Astrocyte of the cerebellum (primary cell): ENCODE data around the gene RELN.
"Not testable (repeated sequence)": the region's sequence is repeated elsewhere in the genome, so short reads cannot be mapped to it uniquely, and the experiment has no call there.

Experiments
- DNase-seq: peaks from one replicate; pipeline ENCODE4 v3.0.0-alpha.2; 2011; ENCODE audit warnings: low read depth
- H3K4me3 ChIP-seq: 2 replicates; pipeline ENCODE4 v1.5.1; 2011; ENCODE audit warnings: mild to moderate bottlenecking, low read depth, low read length, moderate library complexity
- in situ Hi-C: cut with HindIII; loops from 2 replicates; pipeline ENCODE4 v1.10.0; 2017; ENCODE audit warnings: low sequenced_read_pairs
- TF ChIP-seq, protein P1 (sequence below): IDR thresholded peaks from 2 replicates; pipeline ENCODE4 v1.5.1; 2012; ENCODE audit warnings: low read length, low read depth, moderate library complexity, mild to moderate bottlenecking; ENCODE audit errors: missing control alignments

RELN gene

DNA sequence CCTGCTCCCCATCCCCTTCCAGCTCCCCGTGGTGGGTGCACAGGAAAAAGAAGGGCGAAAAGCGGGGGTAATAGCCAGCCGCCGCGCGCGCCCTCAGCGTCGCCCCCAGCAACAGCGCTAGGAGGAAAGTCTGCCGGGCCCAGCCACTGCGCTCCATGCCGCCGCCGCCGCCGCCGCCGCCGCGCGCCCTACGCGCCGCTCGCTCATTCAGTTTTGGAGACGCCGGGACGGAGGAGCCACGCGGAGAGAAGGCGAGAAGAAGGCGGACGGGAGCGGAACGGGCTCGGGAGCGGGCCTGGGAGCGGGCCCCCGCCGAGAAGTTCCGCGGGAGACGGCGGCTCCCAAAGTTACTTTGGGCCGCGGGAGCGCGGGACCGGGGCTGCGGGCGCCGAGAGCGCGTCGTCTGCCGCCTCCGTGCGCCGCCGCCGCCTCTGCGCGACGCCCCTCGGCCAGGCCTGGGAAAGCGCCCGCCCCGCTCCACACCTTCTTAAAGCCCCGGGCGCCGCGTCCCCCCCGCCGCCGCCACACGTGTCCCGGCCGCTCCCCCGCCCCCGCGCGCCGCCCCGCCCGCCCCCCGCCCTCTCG lies at the start of gene RELN:
Gene RELN, minus strand, starts transcription at position 459 of the 585 bp plus-strand sequence. Its CDS starts 302 bp downstream, at position 157.
- peak within 1 kb of the TSS; percentile 51 for H3K4me3 ChIP-seq
- DNase-seq, result no peak
- in situ Hi-C loops, result no loop called here
- TF ChIP-seq, protein P1, sequence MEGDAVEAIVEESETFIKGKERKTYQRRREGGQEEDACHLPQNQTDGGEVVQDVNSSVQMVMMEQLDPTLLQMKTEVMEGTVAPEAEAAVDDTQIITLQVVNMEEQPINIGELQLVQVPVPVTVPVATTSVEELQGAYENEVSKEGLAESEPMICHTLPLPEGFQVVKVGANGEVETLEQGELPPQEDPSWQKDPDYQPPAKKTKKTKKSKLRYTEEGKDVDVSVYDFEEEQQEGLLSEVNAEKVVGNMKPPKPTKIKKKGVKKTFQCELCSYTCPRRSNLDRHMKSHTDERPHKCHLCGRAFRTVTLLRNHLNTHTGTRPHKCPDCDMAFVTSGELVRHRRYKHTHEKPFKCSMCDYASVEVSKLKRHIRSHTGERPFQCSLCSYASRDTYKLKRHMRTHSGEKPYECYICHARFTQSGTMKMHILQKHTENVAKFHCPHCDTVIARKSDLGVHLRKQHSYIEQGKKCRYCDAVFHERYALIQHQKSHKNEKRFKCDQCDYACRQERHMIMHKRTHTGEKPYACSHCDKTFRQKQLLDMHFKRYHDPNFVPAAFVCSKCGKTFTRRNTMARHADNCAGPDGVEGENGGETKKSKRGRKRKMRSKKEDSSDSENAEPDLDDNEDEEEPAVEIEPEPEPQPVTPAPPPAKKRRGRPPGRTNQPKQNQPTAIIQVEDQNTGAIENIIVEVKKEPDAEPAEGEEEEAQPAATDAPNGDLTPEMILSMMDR, result no peak

GRCh38 chr7:104038136-104038535 lies 48.7 kb upstream of the RELN start:
- TF ChIP-seq, protein P1, result no peak
- DNase-seq, result no peak
- in situ Hi-C loops, result no loop called here
- no peak overlapping the region for H3K4me3 ChIP-seq

GRCh38 chr7:104036889-104037288 lies 47.4 kb upstream of the RELN start:
- H3K4me3 ChIP-seq, in situ Hi-C loops, DNase-seq: not testable (repeated sequence)

DNA sequence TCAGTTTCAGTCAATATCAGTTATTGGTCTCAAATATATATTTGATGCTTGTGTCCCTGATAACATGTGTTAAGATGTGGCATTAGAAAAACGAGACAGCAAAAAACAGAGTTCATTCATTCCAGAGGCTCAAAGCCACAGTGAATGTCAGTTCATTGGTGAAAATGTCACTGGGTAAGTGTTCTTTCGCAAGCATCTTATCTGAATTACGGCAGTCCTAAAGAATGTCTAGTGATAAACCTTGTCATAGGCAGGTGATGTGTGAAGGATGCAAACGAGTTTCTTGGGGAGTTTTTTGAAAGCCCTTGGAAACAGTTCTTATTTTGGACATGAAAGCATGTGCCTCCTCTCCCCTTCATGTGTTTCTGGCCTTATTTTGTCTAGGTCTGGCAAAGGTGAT lies 45.9 kb upstream of the RELN start:
- in situ Hi-C loops, result no loop called here
- no peak overlapping the region for H3K4me3 ChIP-seq
- TF ChIP-seq, protein P1, result no peak
- DNase-seq, result no peak

DNA sequence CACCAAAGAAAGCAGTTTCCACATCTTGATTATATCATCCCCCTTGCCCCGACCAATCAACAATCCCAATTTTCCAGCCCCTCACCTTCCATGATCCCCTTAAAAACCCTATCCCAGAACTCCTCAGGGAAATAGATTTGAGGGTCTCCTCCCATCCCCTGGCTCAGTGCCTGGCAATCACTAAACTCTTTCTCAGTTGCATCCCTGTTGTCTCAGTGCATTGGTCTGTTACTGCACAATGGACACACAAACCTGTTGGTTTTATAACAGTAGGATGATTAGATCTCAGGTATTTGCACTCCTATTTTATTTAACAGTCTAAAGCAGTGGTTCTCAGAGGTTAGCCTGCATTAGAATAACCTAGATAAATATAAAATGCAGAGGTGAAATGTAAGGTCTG lies 45.2 kb upstream of the RELN start:
- TF ChIP-seq, protein P1, result no peak
- no peak overlapping the region for H3K4me3 ChIP-seq
- DNase-seq, result no peak
- in situ Hi-C loops, result no loop called here

GRCh38 chr7:104033837-104034236 lies 44.4 kb upstream of the RELN start:
- in situ Hi-C loops, result no loop called here
- no peak for DNase-seq
- H3K4me3 ChIP-seq, result no peak overlapping the region
- TF ChIP-seq, protein P1, result no peak

GRCh38 chr7:104032486-104032885 lies 43.0 kb upstream of the RELN start:
- TF ChIP-seq, protein P1, result no peak
- in situ Hi-C loops, result no loop called here
- H3K4me3 ChIP-seq, result no peak overlapping the region
- DNase-seq, result no peak
